Activated CD4-positive, alpha-beta T cell treated with anti-CD3 and anti-CD28 coated beads for 36 hours (primary cell): ENCODE data around the gene MAP3K20. TPM values are rescaled to one million over a fixed set of nuclear protein-coding genes. Genes with fewer than 3 reads are reported as not detected.
"Not testable (repeated sequence)": the region's sequence is repeated elsewhere in the genome, so short reads cannot be mapped to it uniquely, and the experiment has no call there.

Experiments
- ATAC-seq: fragments of 200-7000 bp; cut with Tn5 transposase; one replicate; pipeline ENCODE4 v1.10.0; 2021; ENCODE audit warnings: mild to moderate bottlenecking, moderate library complexity
- CTCF ChIA-PET: fragments of 350-600 bp; sonication (Branson Sonifier 250); formaldehyde crosslinking; loops from one replicate; lab custom pipeline; 2021; ENCODE audit warnings: antibody characterized with exemption; lab: Charles Lee
- POLR2A ChIA-PET: fragments of 350-600 bp; sonication (Branson Sonifier 250); formaldehyde crosslinking; loops from one replicate; lab custom pipeline; 2021; ENCODE audit warnings: antibody characterized with exemption, inconsistent platforms; lab: Charles Lee
- DNase-seq: peaks from one replicate; pipeline ENCODE4 v3.0.0-alpha.2; 2020
- H3K27ac Mint-ChIP-seq: one replicate; pipeline ENCODE4 v1.8.0; 2021; ENCODE audit warnings: mixed read lengths
- H3K27me3 Mint-ChIP-seq: one replicate; pipeline ENCODE4 v1.8.0; 2021; ENCODE audit warnings: mixed read lengths
- H3K36me3 Mint-ChIP-seq: one replicate; pipeline ENCODE4 v1.8.0; 2021; ENCODE audit warnings: low read depth, mixed read lengths
- H3K4me1 Mint-ChIP-seq: one replicate; pipeline ENCODE4 v1.8.0; 2021; ENCODE audit warnings: mixed read lengths
- H3K4me3 Mint-ChIP-seq: one replicate; pipeline ENCODE4 v1.8.0; 2021; ENCODE audit warnings: mild to moderate bottlenecking, moderate library complexity, mixed read lengths
- H3K9me3 Mint-ChIP-seq: one replicate; pipeline ENCODE4 v1.8.0; 2021; ENCODE audit warnings: low read depth, mixed read lengths
- intact Hi-C, 2 experiments: fragments of 100-400 bp; cut with DNase I in 1 of 2; cut with micrococcal nuclease in 1 of 2; formaldehyde crosslinking; loops; one replicate each; pipeline versions ENCODE4 v1.14.2 to v1.15.1; 2022 to 2024; cut with DNase I, micrococcal nuclease
- total RNA-seq, 2 experiments: library from RNA; stranded (reverse); gene quantifications; one replicate each; pipeline ENCODE4 v1.2.3, GENCODE V29; 2021

MAP3K20 gene
- total RNA-seq, 2 experiments from 2014 or later = 8.1 to 8.4 TPM

DNA sequence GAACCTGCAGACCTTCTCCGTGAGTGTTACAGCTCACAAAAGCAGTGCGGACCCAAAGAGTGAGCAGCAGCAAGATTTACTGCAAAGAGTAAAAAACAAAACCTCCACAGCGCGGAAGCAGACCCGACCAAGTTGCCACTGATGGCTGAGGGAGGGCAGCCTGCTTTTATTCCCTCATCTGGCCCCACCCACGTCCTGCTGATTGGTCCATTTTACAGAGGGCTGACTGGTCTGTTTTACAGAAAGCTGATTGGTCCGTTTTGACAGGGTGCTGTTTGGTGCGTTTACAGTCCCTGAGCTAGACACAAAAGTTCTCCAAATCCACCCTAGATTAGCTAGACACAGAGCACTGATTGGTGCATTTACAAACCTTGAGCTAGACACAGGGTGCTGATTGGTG lies 206.3 kb downstream of the MAP3K20 start:
- H3K9me3 Mint-ChIP-seq, H3K36me3 Mint-ChIP-seq, H3K27me3 Mint-ChIP-seq, H3K27ac Mint-ChIP-seq, ATAC-seq, H3K4me3 Mint-ChIP-seq, intact Hi-C loops: not testable (repeated sequence)
- peak; percentile 8 for DNase-seq
- POLR2A ChIA-PET = interaction anchor here (0.7 kb wide), 1 partner anchor 77 kb away, joined by 3 read pairs; no protein-coding TSS in a partner anchor
- H3K4me1 Mint-ChIP-seq = peaks cover 24% of the 10 kb centered on the region
- CTCF ChIA-PET = interaction anchor here (1.2 kb wide), 1 partner anchor 9 kb away, joined by 4 read pairs; no protein-coding TSS in a partner anchor

DNA sequence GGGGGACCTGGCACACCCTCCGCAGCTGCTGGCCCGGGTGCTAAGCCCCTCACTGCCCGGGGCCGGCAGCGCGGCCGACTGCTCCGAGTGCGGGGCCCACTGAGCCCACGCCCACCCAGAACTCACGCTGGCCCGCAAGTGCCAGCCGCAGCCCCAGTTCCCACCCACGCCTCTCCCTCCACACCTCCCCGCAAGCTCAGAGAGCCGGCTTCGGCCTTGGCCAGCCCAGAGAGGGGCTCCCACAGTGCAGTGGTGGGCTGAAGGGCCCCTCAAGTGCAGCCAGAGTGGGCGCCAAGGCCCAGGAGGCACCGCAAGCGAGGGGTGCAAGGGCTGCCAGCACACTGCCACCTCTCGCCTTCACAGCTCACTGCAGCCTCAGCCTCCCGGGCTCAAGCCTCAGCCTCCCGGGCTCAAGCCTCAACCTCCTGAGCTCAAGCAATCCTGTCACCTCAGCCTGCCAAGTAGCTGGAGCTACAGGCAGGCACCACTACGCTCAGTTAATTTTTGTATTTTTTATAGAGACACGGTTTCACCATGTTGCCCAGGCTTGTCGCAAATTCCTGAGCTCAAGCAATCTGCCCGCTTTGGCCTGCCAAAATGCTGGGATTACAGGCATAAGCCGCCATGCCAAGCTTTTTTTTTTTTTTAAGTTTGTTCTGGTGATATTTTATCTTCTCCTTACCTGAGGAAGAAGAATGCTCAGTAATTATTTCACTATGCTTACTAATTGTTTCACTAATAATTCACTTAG lies 207.3 kb downstream of the MAP3K20 start:
- Mint-ChIP-seq H3K4me3 (no peak overlapping the region), H3K36me3 (no peaks in the 10 kb centered on the region), H3K4me1 (peaks cover 24% of the 10 kb centered on the region), H3K27me3 (peaks cover 2% of the 10 kb centered on the region), H3K9me3 (no peaks in the 10 kb centered on the region), H3K27ac (no peak overlapping the region)
- no peak for ATAC-seq
- ChIA-PET CTCF (interaction anchor here (1.1 to 1.2 kb wide), 2 partner anchors 10 to 234 kb away, joined by 3 to 4 read pairs; no protein-coding TSS in a partner anchor), POLR2A (interaction anchor here (0.5 kb wide), 1 partner anchor 134 kb away, joined by 4 read pairs; no protein-coding TSS in a partner anchor)
- no peak for DNase-seq
- intact Hi-C loops = no loop called here

DNA sequence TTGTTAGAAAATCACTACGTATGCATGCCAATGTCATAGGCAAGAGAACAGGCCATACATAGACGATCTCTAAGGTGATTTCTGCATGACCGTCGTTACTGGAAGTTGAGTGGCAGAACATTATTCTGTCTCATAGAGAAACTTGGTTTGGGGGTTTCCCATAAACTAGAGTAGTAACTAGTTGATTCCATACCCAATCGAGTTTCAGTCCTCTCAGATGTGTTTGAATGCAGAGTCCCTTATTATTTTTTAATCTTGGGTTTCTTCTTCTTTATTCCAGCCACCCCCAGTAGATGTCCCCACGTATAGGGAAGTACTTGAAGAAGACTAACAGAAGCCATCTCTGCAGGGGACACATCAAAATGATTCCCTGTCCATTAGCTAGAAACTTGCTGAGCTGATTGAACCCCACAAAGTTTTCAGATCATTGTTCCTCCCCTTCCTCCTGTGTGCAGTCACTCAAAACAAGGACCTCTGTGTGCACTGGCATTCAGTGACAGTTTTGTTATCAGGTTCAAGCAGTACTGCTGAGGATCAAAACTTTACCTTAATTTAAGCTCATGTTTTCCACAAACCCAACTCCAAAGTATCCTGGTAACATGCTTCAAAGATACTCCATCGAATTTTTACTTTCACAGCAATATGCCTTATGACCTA lies 210.6 kb downstream of the MAP3K20 start:
- ATAC-seq = peak; percentile 86
- CTCF ChIA-PET = interaction anchor here (0.6 to 1.7 kb wide), 4 partner anchors 21 to 214 kb away, joined by 3 to 5 read pairs (median 3); no protein-coding TSS in a partner anchor
- peak; percentile 20 for DNase-seq
- no peaks in the 10 kb centered on the region for H3K9me3 Mint-ChIP-seq
- H3K27ac Mint-ChIP-seq = peak overlapping the region; percentile 60
- intact Hi-C loops = loop anchor here (1.0 to 5.0 kb wide), 3 partner anchors 69 to 137 kb away; no protein-coding TSS in a partner anchor
- H3K36me3 Mint-ChIP-seq = no peaks in the 10 kb centered on the region
- no peak overlapping the region for H3K4me3 Mint-ChIP-seq
- peaks cover 16% of the 10 kb centered on the region for H3K4me1 Mint-ChIP-seq
- peaks cover 3% of the 10 kb centered on the region for H3K27me3 Mint-ChIP-seq
- POLR2A ChIA-PET = interaction anchor here (1.1 kb wide), 1 partner anchor 685 kb away, joined by 3 read pairs; no protein-coding TSS in a partner anchor

DNA sequence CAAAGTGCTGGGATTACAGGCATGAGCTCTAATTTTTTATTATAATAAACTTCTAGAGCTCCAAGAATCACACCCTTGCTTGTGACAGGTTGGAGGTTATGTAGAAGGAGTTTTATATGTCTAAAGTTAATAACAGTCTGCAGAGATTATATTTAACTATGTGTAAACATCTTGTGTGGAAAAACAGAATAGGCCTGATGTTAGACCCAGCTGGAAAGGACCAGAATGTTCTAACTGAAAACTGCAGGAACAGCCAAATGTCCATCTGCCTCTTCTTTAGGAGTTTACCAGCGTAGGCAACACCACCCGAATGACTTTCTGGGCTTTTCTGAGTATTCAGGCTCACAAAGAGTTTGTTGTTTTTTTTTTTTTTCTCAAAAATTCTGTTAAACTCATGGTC lies 211.9 kb downstream of the MAP3K20 start:
- ATAC-seq (no peak), DNase-seq (no peak)
- H3K9me3 Mint-ChIP-seq = no peaks in the 10 kb centered on the region
- H3K4me3 Mint-ChIP-seq = no peak overlapping the region
- H3K4me1 Mint-ChIP-seq = peaks cover 16% of the 10 kb centered on the region
- no peaks in the 10 kb centered on the region for H3K36me3 Mint-ChIP-seq
- intact Hi-C loops = loop anchor here (2.0 to 5.0 kb wide), 2 partner anchors 70 to 139 kb away; no protein-coding TSS in a partner anchor
- no peak overlapping the region for H3K27ac Mint-ChIP-seq
- ChIA-PET POLR2A (no interaction called here), CTCF (interaction anchor here (1.1 to 1.7 kb wide), 2 partner anchors 22 to 215 kb away, joined by 3 to 5 read pairs; no protein-coding TSS in a partner anchor)
- peaks cover 3% of the 10 kb centered on the region for H3K27me3 Mint-ChIP-seq

DNA sequence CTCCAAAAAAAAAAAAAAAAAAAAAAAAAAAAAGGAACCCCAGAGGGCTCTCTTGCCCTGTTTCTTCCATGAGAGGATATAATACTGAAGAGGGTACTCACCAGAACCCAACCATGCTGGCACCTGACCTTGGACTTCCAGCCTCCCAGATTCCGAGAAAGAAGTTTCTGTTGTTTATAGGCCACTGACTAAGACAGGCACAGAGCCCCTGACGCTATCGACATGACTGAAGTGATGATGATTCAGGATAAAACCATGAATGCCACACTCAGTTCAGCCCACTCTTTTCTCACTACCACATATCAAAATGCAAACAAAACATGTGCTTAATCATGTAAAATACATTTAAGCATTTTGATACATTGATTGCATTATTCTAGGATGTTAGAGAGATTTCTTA lies 212.9 kb downstream of the MAP3K20 start:
- POLR2A ChIA-PET = no interaction called here
- ATAC-seq (peak; percentile 76), DNase-seq (peak; percentile 58)
- Mint-ChIP-seq H3K27ac (no peak overlapping the region), H3K4me1 (peaks cover 16% of the 10 kb centered on the region), H3K27me3 (peaks cover 5% of the 10 kb centered on the region), H3K4me3 (no peak overlapping the region), H3K9me3 (peaks cover 2% of the 10 kb centered on the region), H3K36me3 (no peaks in the 10 kb centered on the region)
- CTCF ChIA-PET = no interaction called here
- intact Hi-C loops = loop anchor here (1.0 to 5.0 kb wide), 5 partner anchors 9 to 240 kb away; no protein-coding TSS in a partner anchor

DNA sequence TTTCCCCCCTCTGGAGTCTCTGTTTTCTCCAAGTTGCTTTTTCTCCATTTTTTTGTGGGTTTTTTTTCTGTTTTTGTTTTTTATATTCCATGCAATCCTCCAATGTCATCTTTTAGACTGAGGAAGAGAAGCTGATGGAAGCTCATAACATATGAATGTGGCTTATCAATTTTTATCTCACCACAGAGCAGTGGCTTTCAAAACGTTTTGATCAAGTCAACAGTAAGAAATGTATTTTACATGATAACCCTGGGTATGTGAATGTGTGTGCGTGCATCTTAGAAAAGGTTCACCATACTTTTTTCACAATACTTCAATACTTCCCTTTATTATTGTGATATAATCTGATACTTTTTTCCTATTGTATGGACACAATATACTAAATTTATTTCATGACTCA lies 214.4 kb downstream of the MAP3K20 start:
- H3K9me3 Mint-ChIP-seq = peaks cover 2% of the 10 kb centered on the region
- DNase-seq = no peak
- ChIA-PET POLR2A (no interaction called here), CTCF (no interaction called here)
- intact Hi-C loops = no loop called here
- no peak overlapping the region for H3K4me3 Mint-ChIP-seq
- no peak for ATAC-seq
- H3K27me3 Mint-ChIP-seq = peaks cover 5% of the 10 kb centered on the region
- H3K27ac Mint-ChIP-seq = no peak overlapping the region
- peaks cover 16% of the 10 kb centered on the region for H3K4me1 Mint-ChIP-seq
- H3K36me3 Mint-ChIP-seq = no peaks in the 10 kb centered on the region

DNA sequence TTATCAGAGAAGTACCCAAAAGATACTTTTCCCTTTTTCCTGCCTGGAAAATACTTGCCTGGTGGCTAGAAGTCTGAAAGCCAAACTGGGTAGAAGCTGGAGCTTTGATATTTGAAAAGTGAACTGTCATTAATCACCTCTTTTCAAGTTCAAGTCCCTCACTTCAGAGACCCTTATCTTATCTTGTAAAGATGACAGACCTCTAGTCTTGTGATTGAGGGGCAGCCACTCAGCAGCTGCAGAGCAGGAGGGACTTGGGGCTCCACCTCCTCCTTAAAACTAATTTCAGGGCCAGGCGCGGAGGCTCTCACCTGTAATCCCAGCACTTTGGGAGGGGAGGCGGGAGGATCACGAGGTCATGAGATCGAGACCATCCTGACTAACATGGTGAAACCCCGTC lies 214.9 kb downstream of the MAP3K20 start:
- Mint-ChIP-seq H3K9me3 (peaks cover 2% of the 10 kb centered on the region), H3K27me3 (peaks cover 5% of the 10 kb centered on the region), H3K4me3 (no peak overlapping the region), H3K36me3 (no peaks in the 10 kb centered on the region), H3K27ac (no peak overlapping the region), H3K4me1 (peaks cover 16% of the 10 kb centered on the region)
- no peak for DNase-seq
- intact Hi-C loops = no loop called here
- POLR2A ChIA-PET = no interaction called here
- no peak for ATAC-seq
- CTCF ChIA-PET = interaction anchor here (0.6 kb wide), 1 partner anchor 1119 kb away, joined by 5 read pairs; no protein-coding TSS in a partner anchor

DNA sequence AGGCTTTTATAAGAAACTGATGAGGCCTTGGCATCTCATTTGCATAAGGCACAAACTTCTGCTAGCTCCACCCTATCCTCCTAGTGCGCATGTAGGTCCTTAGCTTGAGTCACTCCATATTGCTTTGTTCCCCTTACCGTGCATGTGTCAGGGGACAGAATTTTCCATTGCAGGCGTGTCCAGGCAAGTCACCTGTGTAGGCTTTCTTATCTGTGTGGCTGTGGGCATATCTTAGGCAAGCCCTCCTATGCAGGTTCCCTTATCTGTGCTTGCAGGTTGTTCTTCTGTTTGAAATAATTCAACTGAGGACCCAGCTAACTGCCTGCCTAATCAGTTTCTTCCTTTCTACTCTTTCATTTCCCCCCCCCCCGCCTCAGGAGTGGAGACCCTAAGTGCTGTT lies 215.8 kb downstream of the MAP3K20 start:
- H3K4me3 Mint-ChIP-seq = no peak overlapping the region
- intact Hi-C loops = no loop called here

DNA sequence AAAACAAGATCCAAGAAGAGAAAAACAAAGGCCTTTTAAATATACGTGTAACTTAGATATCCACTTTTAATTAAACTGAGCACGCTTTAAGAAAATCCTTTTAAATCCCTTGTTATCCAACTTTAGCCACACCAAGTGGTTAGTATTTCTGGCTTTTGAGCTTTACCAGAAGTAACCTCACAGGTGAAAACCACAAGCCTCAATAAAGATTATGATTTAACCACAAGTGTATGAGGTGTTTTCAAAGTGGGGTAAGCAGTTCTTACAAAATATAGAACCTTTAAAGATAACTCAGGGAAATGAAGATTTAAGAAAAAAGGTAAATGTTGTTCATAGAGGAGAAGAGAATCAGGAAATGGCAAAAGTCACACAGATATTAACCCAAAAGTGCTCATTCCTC lies 220.6 kb downstream of the MAP3K20 start:
- peaks cover 2% of the 10 kb centered on the region for H3K4me1 Mint-ChIP-seq
- ATAC-seq (no peak), DNase-seq (no peak)
- no peak overlapping the region for H3K4me3 Mint-ChIP-seq
- no peak overlapping the region for H3K27ac Mint-ChIP-seq
- peaks cover 21% of the 10 kb centered on the region for H3K9me3 Mint-ChIP-seq
- POLR2A ChIA-PET = interaction anchor here (0.6 kb wide), 2 partner anchors 26 to 482 kb away, joined by 4 read pairs; no protein-coding TSS in a partner anchor
- H3K27me3 Mint-ChIP-seq = peaks cover 8% of the 10 kb centered on the region
- intact Hi-C loops = no loop called here
- CTCF ChIA-PET = no interaction called here
- peaks cover 7% of the 10 kb centered on the region for H3K36me3 Mint-ChIP-seq

More for the DNA sequence above, 215.8 kb downstream of the MAP3K20 start:
- Mint-ChIP-seq H3K27me3 (peaks cover 5% of the 10 kb centered on the region), H3K4me1 (peaks cover 12% of the 10 kb centered on the region), H3K27ac (no peak overlapping the region), H3K9me3 (peaks cover 4% of the 10 kb centered on the region), H3K36me3 (no peaks in the 10 kb centered on the region)
- no peak for ATAC-seq
- ChIA-PET POLR2A (no interaction called here), CTCF (interaction anchor here (0.6 to 0.9 kb wide), 3 partner anchors 16 to 1120 kb away, joined by 3 to 5 read pairs (median 4); no protein-coding TSS in a partner anchor)
- no peak for DNase-seq

DNA sequence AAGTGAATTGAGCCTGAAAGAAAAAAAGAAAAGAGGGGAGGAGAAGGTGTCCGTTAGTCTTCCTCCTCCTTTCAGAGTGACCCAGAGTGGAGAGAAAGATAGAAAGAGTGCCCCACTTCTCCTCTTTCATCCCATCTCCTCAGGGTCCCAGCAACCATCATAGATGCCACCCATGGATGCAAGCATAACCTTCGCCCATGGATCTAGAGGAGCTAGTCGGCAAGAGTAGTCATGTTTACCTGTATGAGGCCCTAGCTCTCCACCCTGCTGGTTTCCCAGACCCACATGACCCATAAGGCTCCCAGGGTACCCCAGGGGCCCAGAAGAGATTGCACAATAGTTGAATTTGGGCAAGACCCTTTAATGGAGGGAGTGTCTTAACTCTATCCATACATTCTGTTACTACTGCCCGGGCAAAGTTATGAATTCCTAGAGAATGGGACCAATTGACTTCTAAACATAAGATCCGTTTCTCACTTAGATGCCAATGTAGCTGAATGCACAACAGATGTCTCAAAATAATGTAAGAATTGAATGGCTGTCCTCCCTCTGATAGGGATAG lies 223.0 kb downstream of the MAP3K20 start:
- CTCF ChIA-PET = no interaction called here
- intact Hi-C loops = no loop called here

DNA sequence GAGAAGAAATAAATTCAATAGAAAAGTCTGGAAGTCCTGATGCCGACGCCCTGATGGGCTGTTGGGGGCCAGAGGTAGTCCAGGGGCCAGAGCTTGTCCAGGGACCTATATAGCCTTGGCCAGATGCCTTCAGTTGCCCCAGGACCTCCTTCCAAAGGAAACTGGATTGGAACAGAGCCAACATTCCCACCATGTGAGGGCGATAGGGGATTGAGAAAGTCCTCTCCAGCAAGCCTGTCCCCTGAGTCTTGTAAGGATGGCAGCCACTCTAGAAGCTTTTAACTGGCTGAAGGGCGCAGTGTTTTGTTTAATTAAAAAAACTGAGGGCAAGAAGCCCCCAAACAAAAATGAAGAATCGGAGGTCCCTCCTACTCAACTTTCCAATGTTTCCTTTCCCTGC lies 224.1 kb downstream of the MAP3K20 start:
- peaks cover 2% of the 10 kb centered on the region for H3K4me1 Mint-ChIP-seq
- ChIA-PET CTCF (no interaction called here), POLR2A (no interaction called here)
- ATAC-seq = no peak
- intact Hi-C loops = no loop called here
- DNase-seq = no peak
- H3K27ac Mint-ChIP-seq = no peak overlapping the region
- H3K36me3 Mint-ChIP-seq = peaks cover 7% of the 10 kb centered on the region
- no peak overlapping the region for H3K4me3 Mint-ChIP-seq
- H3K27me3 Mint-ChIP-seq = peaks cover 8% of the 10 kb centered on the region
- peaks cover 19% of the 10 kb centered on the region for H3K9me3 Mint-ChIP-seq

More for the DNA sequence above, 223.0 kb downstream of the MAP3K20 start:
- Mint-ChIP-seq H3K27me3 (peaks cover 8% of the 10 kb centered on the region), H3K9me3 (peaks cover 19% of the 10 kb centered on the region), H3K4me3 (no peak overlapping the region), H3K27ac (no peak overlapping the region), H3K4me1 (peaks cover 2% of the 10 kb centered on the region), H3K36me3 (peaks cover 7% of the 10 kb centered on the region)
- POLR2A ChIA-PET = no interaction called here
- ATAC-seq (no peak), DNase-seq (no peak)
